Fibroblast of skin of scalp (primary cell): ENCODE measurements around the gene SLC6A11.

ENCODE experiments used
- DNase-seq: peaks from one replicate; pipeline ENCODE4 v3.0.0-alpha.2; 2013

The SLC6A11 gene

GRCh38 chr3:10956531-10956930 lies 140.5 kb downstream of the SLC6A11 start:
- DNase-seq, result no peak

GRCh38 chr3:10956986-10957385 lies 141.0 kb downstream of the SLC6A11 start:
- no peak for DNase-seq

- peak; percentile 21 for DNase-seq
Measured at GRCh38 chr3:10957976-10958749, 142.1 kb downstream of the SLC6A11 start.

- DNase-seq, result no peak
Measured at GRCh38 chr3:10960255-10960654, 144.2 kb downstream of the SLC6A11 start.

GRCh38 chr3:10961921-10962320 lies 145.9 kb downstream of the SLC6A11 start:
- no peak for DNase-seq

- DNase-seq, result no peak
Measured at GRCh38 chr3:10962481-10963036, 146.5 kb downstream of the SLC6A11 start.

- DNase-seq, result peak; percentile 39
Measured at GRCh38 chr3:10964537-10965167, 148.6 kb downstream of the SLC6A11 start.

GRCh38 chr3:10968401-10968800 lies 152.4 kb downstream of the SLC6A11 start:
- no peak for DNase-seq

- no peak for DNase-seq
Measured at GRCh38 chr3:10970306-10970960, 154.4 kb downstream of the SLC6A11 start.

GRCh38 chr3:10972072-10972782 lies 156.2 kb downstream of the SLC6A11 start:
- DNase-seq, result no peak

GRCh38 chr3:10973046-10973595 lies 157.1 kb downstream of the SLC6A11 start:
- no peak for DNase-seq

- DNase-seq, result no peak
Measured at GRCh38 chr3:10974131-10974530, 158.1 kb downstream of the SLC6A11 start.

GRCh38 chr3:10974746-10975375 lies 158.8 kb downstream of the SLC6A11 start:
- no peak for DNase-seq

- DNase-seq, result no peak
Measured at GRCh38 chr3:10975695-10976234, 159.7 kb downstream of the SLC6A11 start.

- DNase-seq, result no peak
Measured at GRCh38 chr3:10976770-10977169, 160.7 kb downstream of the SLC6A11 start.

GRCh38 chr3:10977892-10978510 lies 162.0 kb downstream of the SLC6A11 start:
- peak; percentile 93 for DNase-seq

GRCh38 chr3:10978956-10979355 lies 162.9 kb downstream of the SLC6A11 start:
- DNase-seq, result no peak

- no peak for DNase-seq
Measured at GRCh38 chr3:10980312-10980711, 164.3 kb downstream of the SLC6A11 start.

GRCh38 chr3:10981031-10981430 lies 165.0 kb downstream of the SLC6A11 start:
- no peak for DNase-seq

- DNase-seq, result peak; percentile 87
Measured at GRCh38 chr3:10981961-10982360, 165.9 kb downstream of the SLC6A11 start.

- DNase-seq, result no peak
Measured at GRCh38 chr3:10982782-10983181, 166.8 kb downstream of the SLC6A11 start.
